K562 (cell line): ENCODE results near the gene FARSB. TPM values are rescaled to one million over a fixed set of nuclear protein-coding genes. Genes with fewer than 3 reads are reported as not detected.

ENCODE experiments used
- ATAC-seq: fragments of 200-7000 bp; cut with Tn5 transposase; 3 replicates; pipeline ENCODE4 v1.9.1; 2020; ENCODE audit warnings: moderate library complexity
- BruUV-seq: library from RNA; stranded (reverse); fragments of 400-500 nt; replicated peaks from 2 replicates; lab custom pipeline; 2021; lab: Mats Ljungman, UMichigan
- CTCF ChIA-PET: fragments of 300-600 bp; formaldehyde crosslinking; extraction: SDS; loops from one replicate; lab custom pipeline; 2021; ENCODE audit warnings: low intra/inter-chr PET ratio; lab: Yijun Ruan, JAX
- POLR2A ChIA-PET: fragments of 300-600, 350-650 bp; sonication (Branson Sonifier 250); formaldehyde crosslinking; extraction: SDS; loops from one replicate; lab custom pipeline; 2021; ENCODE audit warnings: antibody characterized with exemption, inconsistent platforms; lab: Yijun Ruan, JAX
- DNase-seq, 4 experiments: peaks; one replicate each; pipeline versions ENCODE4 v3.0.0 to v3.0.0-alpha.2; 2011 to 2018; ENCODE audit warnings: low spot score in 3 of 4, mixed read lengths in 3 of 4; ENCODE audit errors: extremely low read depth in 1 of 4
- FAIRE-seq: peaks from 2 replicates; lab custom pipeline; 2011; peaks lifted over from hg19 to GRCh38; lab: Jason Lieb, UNC
- H2AFZ ChIP-seq: 2 replicates; pipeline ENCODE4 v1.6.0; 2011; ENCODE audit warnings: low read depth, low read length, control low read depth, inconsistent platforms
- H3K27ac ChIP-seq: fragments of 200-600 bp; 3 replicates; pipeline ENCODE4 v1.8.0; 2011; ENCODE audit warnings: low read depth, mild to moderate bottlenecking, control low read depth, inconsistent platforms, low read length, moderate library complexity, mixed read lengths; ENCODE audit errors: extremely low read depth
- H3K27me3 ChIP-seq, 2 experiments: fragments of 300-600 bp in 1 of 2; 2 replicates in 1 of 2; 3 replicates in 1 of 2; pipeline versions ENCODE4 v1.6.0 to v1.8.0; 2011; ENCODE audit warnings: inconsistent platforms in 2 of 2, low read length in 2 of 2, mild to moderate bottlenecking in 1 of 2, mixed read lengths in 1 of 2, moderate library complexity in 1 of 2; ENCODE audit not compliant: control insufficient read depth in 2 of 2, insufficient read depth in 2 of 2
- H3K36me3 ChIP-seq: fragments of 300-600 bp; 3 replicates; pipeline ENCODE4 v1.8.0; 2011; ENCODE audit warnings: mild to moderate bottlenecking, low read length, inconsistent platforms; ENCODE audit not compliant: control insufficient read depth, insufficient read depth
- H3K4me1 ChIP-seq, 2 experiments: fragments of 200-600 bp in 1 of 2; replicated peaks in 1 of 2; 2 replicates in 1 of 2; 3 replicates in 1 of 2; pipeline versions ENCODE4 v1.5.1 to v1.8.0; 2011; ENCODE audit warnings: inconsistent platforms in 2 of 2, low read length in 2 of 2, mild to moderate bottlenecking in 1 of 2, mixed read lengths in 1 of 2, moderate library complexity in 1 of 2; ENCODE audit not compliant: control insufficient read depth in 2 of 2, insufficient read depth in 2 of 2
- H3K4me2 ChIP-seq: 2 replicates; pipeline ENCODE4 v1.6.1; 2011; ENCODE audit warnings: low read length, control low read depth, inconsistent platforms, mixed read lengths; ENCODE audit not compliant: insufficient read depth
- H3K4me3 ChIP-seq: fragments of 200-600 bp; sonication (generic), shearing (Covaris generic); 2 replicates; pipeline ENCODE4 v1.5.1; 2016; ENCODE audit warnings: control low read depth, inconsistent platforms
- H3K79me2 ChIP-seq: fragments of 200-600 bp; 3 replicates; pipeline ENCODE4 v1.8.0; 2011; ENCODE audit warnings: low read length, inconsistent platforms; ENCODE audit not compliant: control insufficient read depth, insufficient read depth
- H3K9ac ChIP-seq, 2 experiments: 2 replicates each; pipeline versions ENCODE4 v1.6.0 to v1.6.1; 2011; ENCODE audit warnings: low read depth in 2 of 2, low read length in 2 of 2, control low read depth in 1 of 2, inconsistent platforms in 1 of 2, mild to moderate bottlenecking in 1 of 2, mixed read lengths in 1 of 2; ENCODE audit not compliant: insufficient read depth in 1 of 2
- H3K9me1 ChIP-seq: one replicate; pipeline ENCODE4 v1.6.0; 2011; ENCODE audit warnings: inconsistent platforms, mild to moderate bottlenecking, low read length, moderate library complexity; ENCODE audit not compliant: control insufficient read depth, insufficient read depth
- H3K9me3 ChIP-seq: replicated peaks from 2 replicates; pipeline ENCODE4 v1.5.1; 2011; ENCODE audit warnings: low read depth, low read length, inconsistent platforms; ENCODE audit not compliant: control insufficient read depth, insufficient read depth
- H4K20me1 ChIP-seq: replicated peaks from 2 replicates; pipeline ENCODE4 v1.6.1; 2011; ENCODE audit warnings: low read length, inconsistent platforms, mixed read lengths; ENCODE audit not compliant: control insufficient read depth, insufficient read depth
- CHAMP1 ChIP-seq: fragments of 450-650 bp; IDR thresholded peaks from 2 replicates; pipeline ENCODE4 v1.6.1; 2016; ENCODE audit warnings: mild to moderate bottlenecking
- FOXO4 ChIP-seq: fragments of 450-650 bp; formaldehyde crosslinking; IDR thresholded peaks from 2 replicates; pipeline ENCODE4 v1.4.0; 2020; ENCODE audit warnings: mild to moderate bottlenecking, moderate library complexity
- ZBTB40 ChIP-seq, 2 experiments: fragments of 450-650 bp in 1 of 2; sonication (generic) in 1 of 2; formaldehyde crosslinking in 1 of 2; IDR thresholded peaks; 2 replicates each; pipeline versions ENCODE4 v1.7.1 to v1.9.0; 2016 to 2022; ENCODE audit warnings: inconsistent platforms in 1 of 2, mild to moderate bottlenecking in 1 of 2, missing genetic modification reagents in 1 of 2
- WGBS: fragments of 100-300 bp; shearing (Covaris generic); methylation state at CpG from one replicate; pipeline ENCODE4 v1.1.6; 2016; ENCODE audit warnings: low coverage, mixed read lengths; ENCODE audit not compliant: insufficient coverage; ENCODE audit errors: missing lambda C conversion rate; 5-methylcytosine and 5-hydroxymethylcytosine counted together
- in situ Hi-C: fragments of 300-500 bp; cut with MboI; formaldehyde crosslinking; loops from 4 replicates; pipeline ENCODE4 v1.15.0; 2018; ENCODE audit warnings: inconsistent platforms, mixed read lengths
- intact Hi-C: fragments of 100-400 bp; cut with micrococcal nuclease; formaldehyde crosslinking; loops from 2 replicates; pipeline ENCODE4 v1.14.2; 2022
- polyA plus RNA-seq, 8 experiments: library from polyadenylated mRNA; depleted of rRNA in 4 of 8; stranded (reverse) in 5 of 8; unstranded in 3 of 8; fragments of >200 nt; fragmentation: Nextera tagmentation in 2 of 8; fragmentation: Illumina TruSeq in 1 of 8; extraction: Ambion mirVana in 2 of 8; extraction: Trizol in 1 of 8; gene quantifications; 2 replicates each; pipeline versions ENCODE4 v1.2.1 to v1.2.3, GENCODE V29; 2011 to 2014; ENCODE audit warnings: inconsistent platforms in 1 of 8, missing spikeins in 1 of 8
- total RNA-seq, 7 experiments: library from RNA; depleted of rRNA in 6 of 7; stranded (reverse); fragments of >200 nt in 6 of 7; fragmentation: Illumina TruSeq in 2 of 7; extraction: Trizol in 2 of 7; gene quantifications; 2 replicates each; pipeline versions ENCODE4 v1.2.1 to v1.2.3, GENCODE V29; 2011 to 2021; ENCODE audit warnings: low replicate concordance in 1 of 7

Gene FARSB
- total and polyA plus RNA-seq, 9 of the 15 experiments (the other 6 are each of a cell fraction or from before 2014, with no cell fraction given): 26.6 to 171 (median 55.7) TPM

- peak; percentile 87 for TF ChIP-seq ZBTB40 (IDR thresholded peaks at IDR 0.05)
- TF ChIP-seq ZBTB40 (CRISPR knock-in tag; IDR thresholded peaks at IDR 0.05): no peak
- TF ChIP-seq CHAMP1: no peak
- TF ChIP-seq FOXO4 (CRISPR knock-in tag): no peak
- FAIRE-seq (no peak), DNase-seq (no peak), ATAC-seq (no peak)
- H3K4me3 ChIP-seq: no peak overlapping the region
- no peaks in the 10 kb centered on the region for H3K9me3 ChIP-seq
- CTCF ChIA-PET: no interaction called here
- BruUV-seq: no TSS peak
- POLR2A ChIA-PET: interaction anchor here (1.8 kb wide), 1 partner anchor 15 kb away, joined by 5 read pairs; no protein-coding TSS in a partner anchor
- H3K27me3 ChIP-seq: no peaks in the 10 kb centered on the region
- no peak overlapping the region for H3K4me2 ChIP-seq
- no peaks in the 10 kb centered on the region; a peak in 1 of 5 replicates for H3K4me1 ChIP-seq
- in situ Hi-C loops (no loop called here), intact Hi-C loops (no loop called here)
- H3K9ac ChIP-seq: no peak overlapping the region
- H3K27ac ChIP-seq: no peak overlapping the region
- no peaks in the 10 kb centered on the region for H3K9me1 ChIP-seq
- 84% methylated on average over 1 of the region's 1 CpG for WGBS
- H3K79me2 ChIP-seq: peaks cover 26% of the 10 kb centered on the region
- H3K36me3 ChIP-seq: peaks cover 83% of the 10 kb centered on the region
- no peaks in the 10 kb centered on the region for H4K20me1 ChIP-seq
- H2AFZ ChIP-seq: no peak overlapping the region
Observed at GRCh38 chr2:222643134-222643533, 12.8 kb downstream of the FARSB start.
